ENCODE results near the gene GALNT14.

DNA sequence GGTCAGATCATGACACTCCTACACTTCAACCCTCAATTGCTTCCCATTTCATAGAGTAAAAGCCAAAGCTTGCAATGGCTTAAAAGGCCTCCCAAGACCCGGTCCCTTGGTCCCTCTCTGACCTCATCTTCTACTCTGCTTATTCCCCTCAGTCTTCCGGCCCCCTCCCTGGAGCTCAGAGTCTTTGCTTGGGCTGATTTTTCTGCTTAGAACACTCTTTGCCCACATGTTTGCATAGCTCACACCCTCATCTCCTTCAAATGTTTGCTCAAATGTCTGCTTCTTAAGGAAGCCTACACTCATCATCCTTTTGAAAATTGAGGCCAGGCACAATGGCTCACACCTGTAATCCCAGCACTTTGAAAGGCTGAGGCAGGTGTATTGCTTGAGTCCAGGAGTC is 265.4 kb downstream of the GALNT14 start:
- TF ChIP-seq, protein P1, sequence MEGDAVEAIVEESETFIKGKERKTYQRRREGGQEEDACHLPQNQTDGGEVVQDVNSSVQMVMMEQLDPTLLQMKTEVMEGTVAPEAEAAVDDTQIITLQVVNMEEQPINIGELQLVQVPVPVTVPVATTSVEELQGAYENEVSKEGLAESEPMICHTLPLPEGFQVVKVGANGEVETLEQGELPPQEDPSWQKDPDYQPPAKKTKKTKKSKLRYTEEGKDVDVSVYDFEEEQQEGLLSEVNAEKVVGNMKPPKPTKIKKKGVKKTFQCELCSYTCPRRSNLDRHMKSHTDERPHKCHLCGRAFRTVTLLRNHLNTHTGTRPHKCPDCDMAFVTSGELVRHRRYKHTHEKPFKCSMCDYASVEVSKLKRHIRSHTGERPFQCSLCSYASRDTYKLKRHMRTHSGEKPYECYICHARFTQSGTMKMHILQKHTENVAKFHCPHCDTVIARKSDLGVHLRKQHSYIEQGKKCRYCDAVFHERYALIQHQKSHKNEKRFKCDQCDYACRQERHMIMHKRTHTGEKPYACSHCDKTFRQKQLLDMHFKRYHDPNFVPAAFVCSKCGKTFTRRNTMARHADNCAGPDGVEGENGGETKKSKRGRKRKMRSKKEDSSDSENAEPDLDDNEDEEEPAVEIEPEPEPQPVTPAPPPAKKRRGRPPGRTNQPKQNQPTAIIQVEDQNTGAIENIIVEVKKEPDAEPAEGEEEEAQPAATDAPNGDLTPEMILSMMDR (IDR thresholded peaks at IDR 0.05): no peak
- TF ChIP-seq EP300 (IDR thresholded peaks at IDR 0.05; ENCODE audit: low read depth): no peak

Measured in transverse colon (tissue), 3 donors.